ENCODE data around the gene AGAP1. TPM values are rescaled to one million over a fixed set of nuclear protein-coding genes. Genes with fewer than 3 reads are reported as not detected.

AGAP1 gene
- total RNA-seq, 1 experiment from 2014 or later = 25.8 TPM

DNA sequence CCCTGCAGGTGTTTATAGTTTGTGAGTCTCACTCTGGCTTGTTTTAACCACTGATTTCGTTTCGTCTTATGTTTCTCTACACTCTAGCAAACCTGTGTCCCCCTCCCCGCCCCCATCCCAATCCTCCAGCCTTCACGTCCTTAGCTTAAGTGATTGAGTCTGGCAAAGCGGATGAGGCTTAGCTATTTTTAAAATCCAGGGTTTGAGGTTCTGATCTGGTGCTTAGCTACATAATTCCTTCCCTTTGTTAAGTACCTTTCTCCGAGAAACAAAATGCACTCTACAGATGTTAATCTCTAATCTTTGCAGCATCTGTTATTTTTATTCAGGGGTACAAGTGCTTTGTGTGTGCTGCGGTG lies 7.8 kb downstream of the AGAP1 start:
- Histone ChIP-seq H3K23ac (ENCODE audit: insufficient read length, low read depth, low read length) (no peak overlapping the region), H3K4me1 (ENCODE audit: insufficient read depth, low read length) (peaks cover 22% of the 10 kb centered on the region; the same call in 1 of the 2 replicates)
- no peaks in the 10 kb centered on the region; a peak in 1 of 5 replicates for H3K9me3 Mint-ChIP-seq

More for the DNA sequence above, 7.8 kb downstream of the AGAP1 start:
- no peak overlapping the region for H2BK20ac ChIP-seq (ENCODE audit: low read depth, low read length, poor library complexity, severe bottlenecking)
- no peak overlapping the region for H2BK120ac ChIP-seq (ENCODE audit: low read depth, low read length, poor library complexity, severe bottlenecking)
- no peak overlapping the region for H3T11ph ChIP-seq (ENCODE audit: low read length)
- no peaks in the 10 kb centered on the region for H4K20me1 ChIP-seq (ENCODE audit: control insufficient read depth, insufficient read depth, insufficient read length)
- H2BK12ac ChIP-seq (ENCODE audit: insufficient read length, low read depth, low read length) = no peak overlapping the region
- H2BK5ac ChIP-seq (ENCODE audit: insufficient read length, low read length) = no peak overlapping the region
- no peak overlapping the region for H2BK15ac ChIP-seq (ENCODE audit: low read depth, low read length)
- Mint-ChIP-seq H3K36me3 (ENCODE audit: insufficient read depth in 1 of 3, low read depth in 3 of 3) (no peaks in the 10 kb centered on the region; a peak in 1 of 7 replicates), H3K27me3 (ENCODE audit: low read depth) (0 out of 2 replicates have a peak, but pooled peaks cover 2% of the 10 kb centered on the region), H3K27ac (peak overlapping the region; percentile 4 to 77 (median 20); a peak in 5 of 7 replicates), H3K4me3 (peak overlapping the region; percentile 1 to 33; a peak in 3 of 5 replicates), H3K4me1 (peaks cover 76 to 86% of the 10 kb centered on the region in 2 experiments)
- H3K56ac ChIP-seq (ENCODE audit: insufficient read length, low read depth, low read length) = no peak overlapping the region
- H3K14ac ChIP-seq (ENCODE audit: insufficient read depth, low read length) = no peak overlapping the region
- no peak overlapping the region for H4K5ac ChIP-seq (ENCODE audit: insufficient read length, low read depth, low read length)
- no peaks in the 10 kb centered on the region for H3K79me1 ChIP-seq (ENCODE audit: insufficient read depth, low read depth, low read length, poor library complexity, severe bottlenecking)
- H3K9me3 ChIP-seq (ENCODE audit: control insufficient read depth, low read depth, low read length) = no peaks in the 10 kb centered on the region
- no peak overlapping the region for H4K91ac ChIP-seq (ENCODE audit: insufficient read length, low read depth, low read length)
- peak overlapping the region; percentile 29 for H3K18ac ChIP-seq (ENCODE audit: insufficient read length, low read depth, low read length)
- H3K23me2 ChIP-seq (ENCODE audit: insufficient read length, low read depth, low read length, poor library complexity, severe bottlenecking) = peaks cover 4% of the 10 kb centered on the region
- no peak overlapping the region for H3K4ac ChIP-seq (ENCODE audit: low read depth, low read length)
- no peaks in the 10 kb centered on the region for H3K27me3 ChIP-seq (ENCODE audit: insufficient read depth, low read length)
- no peak overlapping the region for H4K8ac ChIP-seq (replicated peaks; ENCODE audit: insufficient read length, low read depth, low read length)
- H3K27ac ChIP-seq (ENCODE audit: insufficient read length, low read depth, low read length) = no peak overlapping the region
- H2AFZ ChIP-seq (ENCODE audit: low read length) = no peak overlapping the region
- no peak for TF ChIP-seq CTCF (conservative IDR thresholded peaks at IDR 0.05)
- H3K4me2 ChIP-seq (ENCODE audit: insufficient read depth, insufficient read length, low read length) = no peak overlapping the region
- H3K9ac ChIP-seq (ENCODE audit: extremely low read depth, insufficient read length, low read length) = no peak overlapping the region
- WGBS (ENCODE audit: extremely low coverage, insufficient read length, low lambda C conversion rate) = no CpG with 5 or more reads among the region's 7 CpGs
- peaks cover 11% of the 10 kb centered on the region; the same call in 1 of the 2 replicates for H3K79me2 ChIP-seq (ENCODE audit: insufficient read depth, low read length)
- H2AK5ac ChIP-seq (ENCODE audit: insufficient read length, low read length) = no peak overlapping the region
- no peak for DNase-seq

All from H9 (cell line).